Cardiac fibroblast (primary cell): Measurements from ENCODE around the gene RASD1.
A peak's percentile ranks its signal among the peaks of the same experiment; 100 is the strongest.

Source experiments
- DNase-seq, 2 donors: peaks; one replicate each; pipeline versions ENCODE4 v3.0.0 to v3.0.0-alpha.2; 2010; ENCODE audit warnings: low read depth in 2 of 2
- H3K4me3 ChIP-seq, 2 donors: replicated peaks in 1 of 2; 1 replicate in 1 of 2; 2 replicates in 1 of 2; pipeline ENCODE4 v1.5.1; 2011; ENCODE audit warnings: low read depth in 2 of 2, low read length in 2 of 2, mild to moderate bottlenecking in 2 of 2, moderate library complexity in 1 of 2
- TF ChIP-seq, protein P1 (sequence below): IDR thresholded peaks from one replicate; pipeline ENCODE4 v1.5.1; 2011; ENCODE audit warnings: low read depth, mild to moderate bottlenecking, low read length, inconsistent platforms

RASD1 gene

GRCh38 chr17:17514993-17515933, 19.1 kb upstream of the RASD1 start:
- DNase-seq: peak in 1 of 2 donors; percentile 44
- H3K4me3 ChIP-seq: no peak overlapping the region
- TF ChIP-seq, protein P1, sequence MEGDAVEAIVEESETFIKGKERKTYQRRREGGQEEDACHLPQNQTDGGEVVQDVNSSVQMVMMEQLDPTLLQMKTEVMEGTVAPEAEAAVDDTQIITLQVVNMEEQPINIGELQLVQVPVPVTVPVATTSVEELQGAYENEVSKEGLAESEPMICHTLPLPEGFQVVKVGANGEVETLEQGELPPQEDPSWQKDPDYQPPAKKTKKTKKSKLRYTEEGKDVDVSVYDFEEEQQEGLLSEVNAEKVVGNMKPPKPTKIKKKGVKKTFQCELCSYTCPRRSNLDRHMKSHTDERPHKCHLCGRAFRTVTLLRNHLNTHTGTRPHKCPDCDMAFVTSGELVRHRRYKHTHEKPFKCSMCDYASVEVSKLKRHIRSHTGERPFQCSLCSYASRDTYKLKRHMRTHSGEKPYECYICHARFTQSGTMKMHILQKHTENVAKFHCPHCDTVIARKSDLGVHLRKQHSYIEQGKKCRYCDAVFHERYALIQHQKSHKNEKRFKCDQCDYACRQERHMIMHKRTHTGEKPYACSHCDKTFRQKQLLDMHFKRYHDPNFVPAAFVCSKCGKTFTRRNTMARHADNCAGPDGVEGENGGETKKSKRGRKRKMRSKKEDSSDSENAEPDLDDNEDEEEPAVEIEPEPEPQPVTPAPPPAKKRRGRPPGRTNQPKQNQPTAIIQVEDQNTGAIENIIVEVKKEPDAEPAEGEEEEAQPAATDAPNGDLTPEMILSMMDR: no peak

- TF ChIP-seq, protein P1: no peak
- no peak overlapping the region for H3K4me3 ChIP-seq
- DNase-seq: no peak
Observed at GRCh38 chr17:17514361-17514992, 18.3 kb upstream of the RASD1 start.

DNA sequence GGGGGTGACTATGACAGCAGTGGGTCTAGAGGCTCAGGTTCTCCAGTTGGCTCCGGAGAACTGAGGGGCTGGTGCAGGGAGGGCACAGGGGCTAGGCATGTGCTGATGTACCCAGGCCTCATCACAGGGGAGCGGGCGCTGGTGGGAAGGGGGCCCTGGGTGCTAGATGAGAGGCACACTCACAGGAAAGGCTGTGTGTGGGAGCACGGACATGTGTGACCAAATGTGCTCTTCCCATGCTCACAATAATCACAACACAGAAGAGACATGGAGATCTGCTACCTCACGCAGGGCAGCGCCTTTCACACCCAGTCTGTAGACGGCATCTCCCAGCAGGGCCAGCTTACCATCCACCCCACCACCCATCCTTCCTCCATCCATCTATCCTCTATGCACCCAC, 17.4 kb upstream of the RASD1 start:
- TF ChIP-seq, protein P1: no peak
- H3K4me3 ChIP-seq: no peak overlapping the region
- DNase-seq: no peak

DNA sequence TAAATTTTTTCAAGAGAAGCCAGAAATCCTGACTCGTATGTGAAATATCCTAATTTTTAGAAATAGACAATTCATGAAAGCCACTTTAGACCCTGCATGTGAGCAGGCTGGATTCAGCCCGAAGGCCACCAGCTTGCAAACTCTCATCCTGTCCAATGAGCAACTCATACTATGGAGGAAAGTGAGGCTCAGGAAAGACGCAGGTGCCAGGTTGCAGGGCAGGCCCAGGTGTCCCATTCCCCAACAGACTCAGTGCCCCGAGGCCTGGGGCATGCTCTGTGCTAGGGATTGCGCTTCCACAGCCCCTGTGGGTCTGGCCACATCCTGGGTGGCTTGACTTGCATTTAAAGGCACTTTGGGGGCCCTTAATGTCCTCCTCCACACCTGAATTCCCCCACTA, 16.7 kb upstream of the RASD1 start:
- no peak for DNase-seq
- TF ChIP-seq, protein P1: no peak
- H3K4me3 ChIP-seq: no peak overlapping the region

DNA sequence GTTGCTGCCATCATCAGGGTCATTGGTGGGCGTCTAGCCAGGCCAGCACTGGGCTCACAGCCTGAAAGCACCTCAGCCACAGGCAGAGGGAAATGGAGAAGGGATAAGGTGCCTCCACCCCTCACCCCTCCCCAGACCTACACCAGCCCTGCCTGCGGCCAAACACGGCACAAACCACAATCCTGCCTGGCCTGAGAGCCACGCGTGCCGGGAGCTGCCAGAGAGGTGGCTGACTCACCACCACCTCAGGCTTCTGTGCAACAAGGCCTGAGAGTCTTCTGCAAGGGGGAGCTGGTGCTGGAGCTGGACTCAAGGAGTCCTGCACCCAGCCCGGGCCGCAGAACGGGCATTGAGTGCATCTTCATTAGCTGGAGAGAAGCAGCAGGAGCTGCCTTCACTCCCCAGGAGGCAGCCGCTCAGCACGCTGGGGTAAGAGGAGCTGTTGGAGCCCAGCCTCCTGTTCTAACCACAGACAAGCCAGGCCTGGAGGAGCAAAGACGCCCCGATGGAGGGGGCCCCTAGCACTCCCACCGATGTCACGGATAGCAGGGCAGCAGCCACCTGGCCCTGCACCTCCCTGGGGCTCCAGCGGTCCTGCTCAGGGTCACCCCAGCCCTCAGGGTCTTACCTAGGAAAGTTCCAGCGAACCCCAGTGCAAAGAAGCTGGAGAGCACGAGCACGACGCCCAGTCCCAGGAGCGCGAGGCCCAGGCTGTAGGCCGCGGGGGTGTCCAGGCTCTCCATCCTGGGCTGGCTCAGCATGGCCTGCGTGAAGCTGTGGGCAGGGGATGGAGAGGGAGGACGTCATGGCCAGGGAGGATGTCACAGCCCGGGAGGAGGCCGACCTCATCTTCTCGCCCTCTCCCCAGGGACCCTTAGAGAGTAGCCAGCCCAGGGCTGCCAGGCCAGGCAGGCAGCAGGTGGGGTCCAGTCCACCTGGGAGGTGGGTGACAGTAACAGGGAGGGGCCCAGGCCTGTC, 16.0 kb upstream of the RASD1 start:
- peak; percentile 77 to 83 for DNase-seq
- TF ChIP-seq, protein P1: no peak
- no peak overlapping the region for H3K4me3 ChIP-seq

DNA sequence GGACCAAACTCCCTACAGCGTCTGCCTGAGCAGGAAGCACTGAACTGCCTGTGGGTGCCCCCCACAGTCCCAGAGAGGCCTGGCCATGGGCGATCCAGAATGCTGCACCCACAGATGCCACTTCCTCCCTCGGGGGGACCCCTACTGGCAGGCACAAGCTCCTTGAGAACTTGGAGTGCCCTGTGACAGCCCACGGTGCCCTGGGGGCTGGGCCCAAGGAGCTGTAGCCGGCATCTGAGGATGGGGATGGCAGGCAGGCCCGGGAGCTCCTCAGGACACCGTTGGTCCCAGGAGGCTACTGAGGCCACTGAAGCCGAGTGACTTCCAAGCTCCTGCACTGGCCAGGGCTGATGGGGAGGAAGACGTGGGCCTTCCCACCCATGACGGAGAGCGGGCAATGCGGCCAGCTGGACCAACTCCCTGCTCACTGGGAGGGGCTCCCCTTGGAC, 15.1 kb upstream of the RASD1 start:
- no peak overlapping the region for H3K4me3 ChIP-seq
- no peak for DNase-seq
- TF ChIP-seq, protein P1: no peak
